RWPE1 (cell line): ENCODE results near the gene PLXNB1.
"Not testable (repeated sequence)": the region's sequence is repeated elsewhere in the genome, so short reads cannot be mapped to it uniquely, and the experiment has no call there.

ENCODE experiments used
- CTCF ChIA-PET: fragments of 350-600 bp; sonication (Branson Sonifier 250); formaldehyde crosslinking; extraction: SDS; loops from one replicate; lab custom pipeline; 2021; lab: Yijun Ruan, JAX
- POLR2A ChIA-PET: fragments of 400-600 bp; formaldehyde crosslinking; extraction: SDS; loops from one replicate; lab custom pipeline; 2020; ENCODE audit warnings: antibody characterized with exemption; ENCODE audit not compliant: low non-redundant PET; lab: Yijun Ruan, JAX
- DNase-seq: peaks from one replicate; pipeline ENCODE4 v3.0.0; 2012; ENCODE audit warnings: low spot score
- H3K27ac ChIP-seq: fragments of 450-650 bp; 2 replicates; pipeline ENCODE4 v1.5.1; 2017
- CTCF ChIP-seq: fragments of 450-650 bp; conservative IDR thresholded peaks from 2 replicates; pipeline ENCODE4 v1.5.1; 2017; ENCODE audit warnings: low read depth, mild to moderate bottlenecking

PLXNB1 gene

DNA sequence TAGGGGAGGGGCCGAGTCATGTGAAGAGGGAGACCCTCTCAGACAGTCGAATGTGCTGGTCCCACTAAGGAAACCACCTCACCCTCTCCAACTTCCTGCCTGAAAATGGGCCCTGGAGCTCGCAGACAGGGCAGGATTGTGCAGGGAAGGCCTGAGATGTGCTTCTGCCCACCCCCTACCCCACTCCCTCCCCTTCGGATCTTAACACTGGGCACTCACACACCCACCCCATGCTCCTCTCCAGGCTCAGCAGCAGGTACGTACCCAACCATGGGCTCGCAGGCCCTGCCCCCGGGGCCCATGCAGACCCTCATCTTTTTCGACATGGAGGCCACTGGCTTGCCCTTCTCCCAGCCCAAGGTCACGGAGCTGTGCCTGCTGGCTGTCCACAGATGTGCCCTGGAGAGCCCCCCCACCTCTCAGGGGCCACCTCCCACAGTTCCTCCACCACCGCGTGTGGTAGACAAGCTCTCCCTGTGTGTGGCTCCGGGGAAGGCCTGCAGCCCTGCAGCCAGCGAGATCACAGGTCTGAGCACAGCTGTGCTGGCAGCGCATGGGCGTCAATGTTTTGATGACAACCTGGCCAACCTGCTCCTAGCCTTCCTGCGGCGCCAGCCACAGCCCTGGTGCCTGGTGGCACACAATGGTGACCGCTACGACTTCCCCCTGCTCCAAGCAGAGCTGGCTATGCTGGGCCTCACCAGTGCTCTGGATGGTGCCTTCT lies 36.7 kb upstream of the PLXNB1 start:
- no peak for DNase-seq
- H3K27ac ChIP-seq = peak overlapping the region; percentile 100
- ChIA-PET POLR2A (interaction anchor here (0.6 kb wide), 2 partner anchors 23 to 74 kb away, joined by 4 to 6 read pairs; no protein-coding TSS in a partner anchor), CTCF (interaction anchor here (1.0 kb wide), 1 partner anchor 30 kb away, joined by 3 read pairs; no protein-coding TSS in a partner anchor)
- TF ChIP-seq CTCF = no peak

GRCh38 chr3:48465531-48466378 lies 35.9 kb upstream of the PLXNB1 start:
- ChIA-PET CTCF (interaction anchor here (1.0 kb wide), 1 partner anchor 30 kb away, joined by 3 read pairs; no protein-coding TSS in a partner anchor), POLR2A (interaction anchor here (0.6 kb wide), 1 partner anchor 75 kb away, joined by 6 read pairs; no protein-coding TSS in a partner anchor)
- peak; percentile 76 for TF ChIP-seq CTCF
- peak; percentile 97 for DNase-seq
- H3K27ac ChIP-seq = peak overlapping the region; percentile 100

- no peak for TF ChIP-seq CTCF
- ChIA-PET POLR2A (interaction anchor here (0.5 kb wide), 1 partner anchor 684 kb away, joined by 10 read pairs; no protein-coding TSS in a partner anchor), CTCF (interaction anchor here (0.7 to 1.1 kb wide), 2 partner anchors 42 to 84 kb away, joined by 3 to 4 read pairs; no protein-coding TSS in a partner anchor)
- no peak for DNase-seq
- peak overlapping the region; percentile 100 for H3K27ac ChIP-seq
Measured at GRCh38 chr3:48465237-48465530, 35.3 kb upstream of the PLXNB1 start.

- TF ChIP-seq CTCF = no peak
- DNase-seq = no peak
- peak overlapping the region; percentile 100 for H3K27ac ChIP-seq
- ChIA-PET POLR2A (interaction anchor here (0.5 to 1.8 kb wide), 2 partner anchors 18 to 684 kb away, joined by 5 to 10 read pairs; partner anchors contain the start of gene ATRIP), CTCF (interaction anchor here (0.6 to 1.1 kb wide), 3 partner anchors 43 to 220 kb away, joined by 3 to 4 read pairs (median 4); no protein-coding TSS in a partner anchor)
Measured at GRCh38 chr3:48464713-48465221, 34.9 kb upstream of the PLXNB1 start.

DNA sequence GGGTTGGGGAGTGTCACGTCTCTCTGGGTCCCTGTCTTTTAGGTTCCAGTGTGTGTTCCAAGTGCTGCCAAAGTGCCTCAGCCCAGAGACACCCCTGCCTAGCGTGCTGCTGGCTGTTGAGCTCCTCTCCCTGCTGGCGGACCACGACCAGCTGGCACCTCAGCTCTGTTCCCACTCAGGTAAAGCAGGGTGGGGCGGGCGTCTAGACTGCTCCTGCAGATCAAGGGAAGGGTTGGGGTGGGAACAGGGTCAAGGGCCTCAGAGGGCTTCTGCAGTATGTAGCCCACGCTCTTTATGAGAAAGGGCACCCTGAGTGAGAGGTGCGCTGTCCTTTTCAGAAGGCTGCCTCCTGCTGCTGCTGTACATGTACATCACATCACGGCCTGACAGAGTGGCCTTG lies 33.8 kb upstream of the PLXNB1 start:
- DNase-seq = no peak
- TF ChIP-seq CTCF = no peak
- POLR2A ChIA-PET = interaction anchor here (1.8 kb wide), 1 partner anchor 17 kb away, joined by 5 read pairs; the partner anchor contains the start of gene ATRIP
- peak overlapping the region; percentile 100 for H3K27ac ChIP-seq
- CTCF ChIA-PET = no interaction called here

DNA sequence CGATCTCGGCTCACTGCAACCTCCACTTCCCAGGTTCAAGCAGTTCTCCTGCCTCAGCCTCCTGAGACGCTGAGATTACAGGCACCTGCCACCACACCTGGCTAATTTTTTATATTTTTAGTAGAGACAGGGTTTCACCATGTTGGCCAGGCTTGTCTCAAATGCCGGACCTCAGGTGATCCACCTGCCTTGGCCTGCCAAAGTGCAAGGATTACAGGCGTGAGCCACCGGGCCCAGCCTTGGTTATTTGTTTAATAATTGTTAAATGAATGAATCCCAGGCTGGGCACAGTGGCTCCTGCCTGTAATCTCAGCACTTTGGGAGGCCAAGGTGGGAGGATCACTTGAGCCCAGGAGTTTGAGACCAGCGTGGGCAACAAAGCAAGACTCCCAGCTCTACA lies 31.9 kb upstream of the PLXNB1 start:
- CTCF ChIA-PET = interaction anchor here (0.6 kb wide), 2 partner anchors 32 to 1158 kb away, joined by 3 to 6 read pairs; no protein-coding TSS in a partner anchor
- POLR2A ChIA-PET = not testable (repeated sequence)

More for the DNA sequence above, 31.9 kb upstream of the PLXNB1 start:
- not testable (repeated sequence) for DNase-seq
- peak overlapping the region; percentile 100 for H3K27ac ChIP-seq
